Smooth muscle cell (in vitro differentiated cells): ENCODE results near the gene APOA5. TPM values are rescaled to one million over a fixed set of nuclear protein-coding genes. Genes with fewer than 3 reads are reported as not detected.

ENCODE experiments used
- DNase-seq: peaks from one replicate; lab custom pipeline; 2025; ENCODE audit not compliant: unreplicated experiment; lab: John Stamatoyannopoulos, UW
- H2AFZ ChIP-seq: fragments of 200-600 bp; sonication (generic); 2 replicates; pipeline ENCODE4 v1.6.0; 2016; ENCODE audit warnings: antibody characterized with exemption, low read depth, mild to moderate bottlenecking
- H3F3A ChIP-seq: fragments of 200-600 bp; sonication (generic); 2 replicates; pipeline ENCODE4 v1.6.0; 2017; ENCODE audit warnings: antibody characterized with exemption, low read depth
- H3K27ac ChIP-seq: fragments of 200-600 bp; sonication (generic); 2 replicates; pipeline ENCODE4 v1.5.1; 2016; ENCODE audit warnings: low read depth, mild to moderate bottlenecking
- H3K27me3 ChIP-seq: fragments of 200-600 bp; sonication (generic); 2 replicates; pipeline ENCODE4 v1.6.1; 2016; ENCODE audit warnings: low read depth, mild to moderate bottlenecking
- H3K36me3 ChIP-seq: fragments of 200-600 bp; sonication (generic); 2 replicates; pipeline ENCODE4 v1.5.1; 2016; ENCODE audit warnings: low read depth
- H3K4me1 ChIP-seq: fragments of 200-600 bp; sonication (generic); 2 replicates; pipeline ENCODE4 v1.5.1; 2016; ENCODE audit warnings: low read depth
- H3K4me2 ChIP-seq: fragments of 200-600 bp; sonication (generic); 2 replicates; pipeline ENCODE4 v1.6.0; 2016; ENCODE audit warnings: mild to moderate bottlenecking
- H3K4me3 ChIP-seq: fragments of 200-600 bp; sonication (generic); 2 replicates; pipeline ENCODE4 v1.5.1; 2016; ENCODE audit warnings: mild to moderate bottlenecking
- H3K79me2 ChIP-seq: fragments of 200-600 bp; sonication (generic); 2 replicates; pipeline ENCODE4 v1.6.0; 2016; ENCODE audit warnings: low read depth, mild to moderate bottlenecking
- H3K9ac ChIP-seq: fragments of 200-600 bp; sonication (generic); 2 replicates; pipeline ENCODE4 v1.6.0; 2016; ENCODE audit warnings: low read depth
- H3K9me3 ChIP-seq: fragments of 200-600 bp; sonication (generic); replicated peaks from 2 replicates; pipeline ENCODE4 v1.5.1; 2016; ENCODE audit warnings: low read depth
- H4K20me1 ChIP-seq: fragments of 200-600 bp; sonication (generic); 2 replicates; pipeline ENCODE4 v1.6.0; 2016; ENCODE audit warnings: low read depth
- CTCF ChIP-seq: fragments of 200-600 bp; sonication (generic); IDR thresholded peaks from 2 replicates; pipeline ENCODE4 v1.5.1; 2017; ENCODE audit warnings: borderline replicate concordance, mild to moderate bottlenecking, antibody characterized with exemption; ENCODE audit not compliant: insufficient read depth, poor library complexity, severe bottlenecking
- WGBS: methylation state at CpG from one replicate; pipeline ENCODE4 v1.1.7; 2016; ENCODE audit warnings: low lambda C conversion rate; 5-methylcytosine and 5-hydroxymethylcytosine counted together
- polyA plus RNA-seq: library from polyadenylated mRNA; unstranded; fragments of >200 nt; fragmentation: Nextera tagmentation; extraction: Ambion mirVana; gene quantifications from 2 replicates; pipeline ENCODE4 v1.2.1, GENCODE V29; 2016
- total RNA-seq: library from RNA; depleted of rRNA; stranded (reverse); fragments of >200 nt; gene quantifications from 2 replicates; pipeline ENCODE4 v1.2.3, GENCODE V29; 2014

The APOA5 gene
- total and polyA plus RNA-seq, 2 experiments from 2014 or later = not detected

- no peak overlapping the region for H3K9ac ChIP-seq
- H4K20me1 ChIP-seq = no peaks in the 10 kb centered on the region
- H3K36me3 ChIP-seq = no peaks in the 10 kb centered on the region
- H3K4me2 ChIP-seq = peak overlapping the region; percentile 98
- WGBS = 87% methylated on average over 4 of the region's 4 CpGs
- TF ChIP-seq CTCF = no peak
- no peak overlapping the region for H2AFZ ChIP-seq
- H3K4me3 ChIP-seq = no peak overlapping the region
- H3K27me3 ChIP-seq = no peaks in the 10 kb centered on the region
- DNase-seq = no peak
- peaks cover 13% of the 10 kb centered on the region for H3K79me2 ChIP-seq
- no peaks in the 10 kb centered on the region for H3F3A ChIP-seq
- H3K9me3 ChIP-seq = no peaks in the 10 kb centered on the region
- H3K27ac ChIP-seq = no peak overlapping the region
- H3K4me1 ChIP-seq = peaks cover 12% of the 10 kb centered on the region
Observed at GRCh38 chr11:116788975-116789374, 2.7 kb downstream of the APOA5 start.

DNA sequence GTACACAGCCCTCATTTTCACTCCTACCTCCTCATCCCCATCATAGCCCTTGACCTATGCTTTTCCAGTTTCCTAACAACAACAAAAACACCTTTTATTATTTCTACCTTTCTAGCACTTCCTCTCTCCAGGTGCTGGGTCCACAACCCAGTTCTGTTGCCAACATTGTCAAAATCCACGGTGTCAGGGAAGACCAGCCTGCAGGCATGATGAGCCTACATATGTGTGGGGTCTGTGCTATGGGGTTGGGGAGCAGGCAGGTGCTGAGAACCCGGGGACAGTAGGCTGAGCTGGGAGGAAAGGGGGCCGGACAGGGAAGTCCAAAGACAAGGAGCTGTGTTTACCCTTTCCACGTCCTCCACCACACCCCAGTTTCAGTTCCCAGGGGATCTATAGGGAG, 3.1 kb downstream of the APOA5 start:
- WGBS = 82% methylated on average over 4 of the region's 4 CpGs
- Histone ChIP-seq H3K4me2 (peak overlapping the region; percentile 98), H3K36me3 (no peaks in the 10 kb centered on the region), H3K9me3 (no peaks in the 10 kb centered on the region), H3F3A (no peaks in the 10 kb centered on the region), H3K4me3 (peak overlapping the region; percentile 92), H3K27me3 (no peaks in the 10 kb centered on the region), H2AFZ (peak overlapping the region; percentile 95), H3K27ac (peak overlapping the region; percentile 71), H4K20me1 (no peaks in the 10 kb centered on the region), H3K9ac (peak overlapping the region; percentile 91), H3K4me1 (peaks cover 12% of the 10 kb centered on the region), H3K79me2 (peaks cover 13% of the 10 kb centered on the region)
- no peak for TF ChIP-seq CTCF
- DNase-seq = no peak

DNA sequence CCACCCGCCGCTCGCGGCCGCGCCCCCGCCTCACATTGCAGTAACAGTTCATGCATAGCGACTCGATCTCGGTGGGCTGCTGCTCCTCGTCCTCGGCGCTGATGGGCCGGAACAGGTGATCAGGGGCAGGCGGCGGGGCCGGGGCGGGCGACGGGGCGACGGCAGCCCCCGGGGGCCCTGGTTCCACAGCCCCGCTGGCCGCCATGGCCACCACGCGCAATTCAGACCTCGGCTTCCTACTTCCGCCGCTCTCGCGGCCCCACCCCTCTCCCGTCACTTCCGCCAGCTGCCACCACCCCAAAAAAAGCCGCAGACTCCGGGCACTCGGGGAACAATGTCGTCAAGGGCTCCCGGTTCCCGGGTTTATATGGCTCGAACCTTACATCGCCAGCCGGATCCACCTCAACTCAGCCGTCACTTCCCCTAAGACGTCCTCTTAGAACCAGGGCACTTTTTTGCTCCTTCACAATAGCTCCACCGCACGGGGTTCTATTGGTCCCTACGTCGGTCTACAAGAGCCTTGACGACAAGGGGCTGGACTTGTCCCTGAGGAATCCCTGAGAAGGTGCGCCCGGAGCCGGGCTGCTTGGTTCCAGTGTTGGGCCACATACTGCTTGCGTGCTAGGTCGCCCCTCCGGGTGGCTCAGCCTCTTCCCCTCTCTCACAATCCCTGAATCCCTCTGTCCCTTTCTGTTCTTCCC, 3.7 kb downstream of the APOA5 start, which contains the start of gene ZPR1:
ZPR1 (minus strand) TSS at position 238 of the 701 bp plus-strand sequence; CDS start at position 205, 33 bp downstream.
- Histone ChIP-seq H3K9ac (peak within 1 kb of the TSS; percentile 91), H3K36me3 (peaks cover under 1% of the 10 kb centered on the region), H3K4me1 (peaks cover 12% of the 10 kb centered on the region), H3K27me3 (no peaks in the 10 kb centered on the region), H3K27ac (peak within 1 kb of the TSS; percentile 71), H3K4me2 (peak within 1 kb of the TSS; percentile 98), H3K9me3 (no peaks in the 10 kb centered on the region), H3K4me3 (peak within 1 kb of the TSS; percentile 92), H4K20me1 (no peaks in the 10 kb centered on the region), H2AFZ (peak within 1 kb of the TSS; percentile 95), H3K79me2 (peaks cover 13% of the 10 kb centered on the region), H3F3A (no peaks in the 10 kb centered on the region)
- no peak for TF ChIP-seq CTCF
- peak; percentile 37 for DNase-seq
- 2% methylated on average over 48 of the region's 56 CpGs for WGBS

GRCh38 chr11:116787436-116787785, 4.3 kb downstream of the APOA5 start:
- H4K20me1 ChIP-seq = no peaks in the 10 kb centered on the region
- peak overlapping the region; percentile 92 for H3K4me3 ChIP-seq
- H3K27ac ChIP-seq = peak overlapping the region; percentile 71
- H3K4me1 ChIP-seq = peaks cover 12% of the 10 kb centered on the region
- no peaks in the 10 kb centered on the region for H3K27me3 ChIP-seq
- peak overlapping the region; percentile 91 for H3K9ac ChIP-seq
- H3K4me2 ChIP-seq = peak overlapping the region; percentile 98
- peaks cover 13% of the 10 kb centered on the region for H3K79me2 ChIP-seq
- H3F3A ChIP-seq = no peaks in the 10 kb centered on the region
- WGBS = 1% methylated on average over 15 of the region's 15 CpGs
- peaks cover 6% of the 10 kb centered on the region for H3K36me3 ChIP-seq
- no peak for TF ChIP-seq CTCF
- H3K9me3 ChIP-seq = no peaks in the 10 kb centered on the region
- DNase-seq = no peak
- peak overlapping the region; percentile 95 for H2AFZ ChIP-seq
